ENCODE measurements around the gene NBEAL2. TPM values are rescaled to one million over a fixed set of nuclear protein-coding genes. Genes with fewer than 3 reads are reported as not detected.

Gene NBEAL2
- total and polyA plus RNA-seq, 2 of the 4 experiments (the other 2 are of a cell fraction) = 2.2 to 12.5 TPM

- Histone ChIP-seq H2AFZ (replicated peaks; ENCODE audit: low read length, poor library complexity) (no peak overlapping the region), H2AK5ac (ENCODE audit: low read depth, low read length) (no peak overlapping the region), H3K4ac (ENCODE audit: low read depth, low read length) (no peak overlapping the region), H2AK9ac (replicated peaks; ENCODE audit: low read depth, low read length, poor library complexity) (no peak overlapping the region), H3K36me3 (ENCODE audit: control insufficient read depth, insufficient read depth, low read length) (peaks cover 14% of the 10 kb centered on the region; the same call in 1 of the 2 replicates), H2BK120ac (ENCODE audit: low read depth, low read length) (no peak overlapping the region), H4K5ac (ENCODE audit: low read depth, low read length) (no peak overlapping the region), H3K14ac (replicated peaks; ENCODE audit: low read depth, low read length) (no peak overlapping the region), H3K27me3 (ENCODE audit: control insufficient read depth, insufficient read depth, low read length) (no peaks in the 10 kb centered on the region), H4K8ac (ENCODE audit: low read depth in 2 of 2, low read length in 2 of 2) (no peak overlapping the region), H3K79me1 (ENCODE audit: low read depth in 1 of 2, low read length in 2 of 2) (peaks cover 63 to 93% of the 10 kb centered on the region in 2 experiments), H2BK15ac (ENCODE audit: low read depth, low read length) (no peak overlapping the region), H3K9me1 (ENCODE audit: insufficient read depth, low read length) (peaks cover 51% of the 10 kb centered on the region), H3K4me2 (ENCODE audit: low read depth, low read length) (no peak overlapping the region), H3K27ac (ENCODE audit: insufficient read depth, low read length) (no peak overlapping the region), H3K4me3 (ENCODE audit: insufficient read depth, low read depth, low read length) (no peak overlapping the region), H2BK20ac (ENCODE audit: low read depth, low read length) (no peak overlapping the region), H3K23ac (ENCODE audit: low read depth, low read length) (no peak overlapping the region), H3K9ac (ENCODE audit: low read depth, low read length) (no peak overlapping the region), H3K9me3 (ENCODE audit: control insufficient read depth, insufficient read depth, low read length) (no peaks in the 10 kb centered on the region), H4K20me1 (ENCODE audit: insufficient read depth, low read length) (peaks cover 93% of the 10 kb centered on the region), H3K56ac (ENCODE audit: extremely low read depth, insufficient read depth, low read length) (no peak overlapping the region), H3K18ac (ENCODE audit: low read depth, low read length) (no peak overlapping the region), H2BK5ac (ENCODE audit: low read depth, low read length, poor library complexity, severe bottlenecking) (no peak overlapping the region), H3K4me1 (ENCODE audit: control insufficient read depth, insufficient read depth, low read length) (peaks cover 14% of the 10 kb centered on the region), H4K91ac (ENCODE audit: insufficient read depth, low read depth, low read length) (no peak overlapping the region)
- intact Hi-C loops (cut with micrococcal nuclease) = no loop called here
- 100% methylated on average over 2 of the region's 6 CpGs; no CpG with 5 or more reads in 1 of the 2 experiments for WGBS, 2 experiments (ENCODE audit: extremely low coverage in 2 of 2, insufficient read length in 1 of 2)
- POLR2A ChIA-PET (ENCODE audit: unreplicated experiment) = no interaction called here
- dilution Hi-C loops (cut with HindIII; ENCODE audit: low sequenced_read_pairs, unreplicated experiment) = no loop called here
- TF ChIP-seq SMC3 (IDR thresholded peaks at IDR 0.05; ENCODE audit: low read depth, low read length) (no peak), CEBPB (IDR thresholded peaks at IDR 0.05; ENCODE audit: low read depth, low read length) (no peak), RCOR1 (IDR thresholded peaks at IDR 0.05; ENCODE audit: insufficient replicate concordance, low read length) (no peak), RFX5 (IDR thresholded peaks at IDR 0.05; ENCODE audit: low read depth, low read length) (no peak), BHLHE40 (IDR thresholded peaks at IDR 0.05; ENCODE audit: low read depth, low read length) (no peak), NFE2L2 (IDR thresholded peaks at IDR 0.05; ENCODE audit: low read depth, low read length) (no peak), USF2 (IDR thresholded peaks at IDR 0.05; ENCODE audit: low read depth, low read length) (no peak), CHD1 (IDR thresholded peaks at IDR 0.05; ENCODE audit: low read depth, low read length) (no peak)
- TF ChIP-seq, protein P1, sequence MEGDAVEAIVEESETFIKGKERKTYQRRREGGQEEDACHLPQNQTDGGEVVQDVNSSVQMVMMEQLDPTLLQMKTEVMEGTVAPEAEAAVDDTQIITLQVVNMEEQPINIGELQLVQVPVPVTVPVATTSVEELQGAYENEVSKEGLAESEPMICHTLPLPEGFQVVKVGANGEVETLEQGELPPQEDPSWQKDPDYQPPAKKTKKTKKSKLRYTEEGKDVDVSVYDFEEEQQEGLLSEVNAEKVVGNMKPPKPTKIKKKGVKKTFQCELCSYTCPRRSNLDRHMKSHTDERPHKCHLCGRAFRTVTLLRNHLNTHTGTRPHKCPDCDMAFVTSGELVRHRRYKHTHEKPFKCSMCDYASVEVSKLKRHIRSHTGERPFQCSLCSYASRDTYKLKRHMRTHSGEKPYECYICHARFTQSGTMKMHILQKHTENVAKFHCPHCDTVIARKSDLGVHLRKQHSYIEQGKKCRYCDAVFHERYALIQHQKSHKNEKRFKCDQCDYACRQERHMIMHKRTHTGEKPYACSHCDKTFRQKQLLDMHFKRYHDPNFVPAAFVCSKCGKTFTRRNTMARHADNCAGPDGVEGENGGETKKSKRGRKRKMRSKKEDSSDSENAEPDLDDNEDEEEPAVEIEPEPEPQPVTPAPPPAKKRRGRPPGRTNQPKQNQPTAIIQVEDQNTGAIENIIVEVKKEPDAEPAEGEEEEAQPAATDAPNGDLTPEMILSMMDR (conservative IDR thresholded peaks at IDR 0.05; ENCODE audit: low read depth, low read length) = no peak
- CTCF ChIA-PET = no interaction called here
- no peak for DNase-seq
- BruUV-seq (replicated peaks) = no TSS peak
- ATAC-seq (ENCODE audit: low read depth) = no peak
- in situ Hi-C loops (cut with MboI; ENCODE audit: low sequenced_read_pairs) = no loop called here
These were observed 30.4 kb upstream of the NBEAL2 start for GRCh38 chr3:46948830-46949671.
